PC-9 (cell line): ENCODE results near the gene KCTD16. TPM values are rescaled to one million over a fixed set of nuclear protein-coding genes. Genes with fewer than 3 reads are reported as not detected.
A peak's percentile ranks its signal among the peaks of the same experiment; 100 is the strongest.

Experiments
- BruUV-seq: library from RNA; stranded (reverse); fragments of 400-500 nt; replicated peaks from 2 replicates; lab custom pipeline; 2021; lab: Mats Ljungman, UMichigan
- CTCF ChIA-PET: fragments of 300-600 bp; sonication (Branson Sonifier 250); formaldehyde crosslinking; loops from one replicate; lab custom pipeline; 2022; ENCODE audit warnings: antibody characterized with exemption; lab: Charles Lee
- POLR2A ChIA-PET: fragments of 300-600 bp; sonication (Branson Sonifier 250); formaldehyde crosslinking; loops from one replicate; lab custom pipeline; 2022; ENCODE audit warnings: antibody characterized with exemption; ENCODE audit not compliant: unreplicated experiment; lab: Charles Lee
- DNase-seq, 2 experiments: peaks; one replicate each; pipeline versions ENCODE4 v3.0.0 to v3.0.0-alpha.2; 2015 to 2022; ENCODE audit warnings: mixed read lengths in 1 of 2
- H2AFZ ChIP-seq: fragments of 200-600 bp; sonication (generic); 2 replicates; pipeline ENCODE4 v1.8.1; 2017; ENCODE audit warnings: antibody characterized with exemption
- H3F3A ChIP-seq: fragments of 200-600 bp; sonication (generic); 2 replicates; pipeline ENCODE4 v1.8.1; 2017; ENCODE audit warnings: antibody characterized with exemption, mild to moderate bottlenecking, low read depth; ENCODE audit not compliant: insufficient read depth
- H3K27ac ChIP-seq: fragments of 200-600 bp; sonication (generic); 2 replicates; pipeline ENCODE4 v1.6.1; 2016; ENCODE audit warnings: mixed run types
- H3K27me3 ChIP-seq: fragments of 200-600 bp; sonication (generic); 2 replicates; pipeline ENCODE4 v1.6.1; 2016; ENCODE audit warnings: low read depth, mixed run types; ENCODE audit not compliant: insufficient read depth
- H3K36me3 ChIP-seq: fragments of 200-600 bp; sonication (generic); 2 replicates; pipeline ENCODE4 v1.6.1; 2016; ENCODE audit warnings: low read depth, mixed run types
- H3K4me1 ChIP-seq: fragments of 200-600 bp; sonication (generic); replicated peaks from 2 replicates; pipeline ENCODE4 v1.6.1; 2016; ENCODE audit warnings: mixed run types; ENCODE audit not compliant: insufficient read depth
- H3K4me2 ChIP-seq: fragments of 200-600 bp; sonication (generic); 2 replicates; pipeline ENCODE4 v1.6.1; 2017; ENCODE audit warnings: mixed run types
- H3K4me3 ChIP-seq: fragments of 200-600 bp; sonication (generic); 2 replicates; pipeline ENCODE4 v1.6.1; 2016; ENCODE audit warnings: mixed run types
- H3K79me2 ChIP-seq: fragments of 200-600 bp; sonication (generic); 2 replicates; pipeline ENCODE4 v1.6.1; 2017; ENCODE audit warnings: low read depth, mixed run types
- H3K9me2 ChIP-seq: fragments of 200-600 bp; sonication (generic); 2 replicates; pipeline ENCODE4 v1.8.1; 2017; ENCODE audit warnings: mild to moderate bottlenecking; ENCODE audit not compliant: insufficient read depth
- H3K9me3 ChIP-seq: fragments of 200-600 bp; sonication (generic); 2 replicates; pipeline ENCODE4 v1.8.1; 2016; ENCODE audit warnings: low read depth; ENCODE audit not compliant: insufficient read depth
- H4K20me1 ChIP-seq: fragments of 200-600 bp; sonication (generic); 2 replicates; pipeline ENCODE4 v1.8.1; 2017; ENCODE audit not compliant: insufficient read depth
- CTCF ChIP-seq: fragments of 200-600 bp; sonication (generic); conservative IDR thresholded peaks from 2 replicates; pipeline ENCODE4 v1.6.1; 2017; ENCODE audit warnings: mixed run types, antibody characterized with exemption, mild to moderate bottlenecking, moderate library complexity
- EZH2 ChIP-seq: fragments of 200-600 bp; sonication (generic); IDR thresholded peaks from 2 replicates; pipeline ENCODE4 v1.8.0; 2017; ENCODE audit warnings: antibody characterized with exemption, low read depth
- intact Hi-C: fragments of 100-400 bp; cut with micrococcal nuclease; formaldehyde crosslinking; loops from one replicate; pipeline ENCODE4 v1.10.0; 2022; ENCODE audit not compliant: unreplicated experiment
- total RNA-seq: library from RNA; stranded (reverse); gene quantifications from 2 replicates; pipeline ENCODE4 v1.2.3, GENCODE V29; 2021

KCTD16 gene
- total RNA-seq, 1 experiment from 2014 or later = 0.33 TPM

- no peak overlapping the region for H3K27ac ChIP-seq
- intact Hi-C loops = no loop called here
- H2AFZ ChIP-seq = no peak overlapping the region
- no TSS peak for BruUV-seq
- H3K27me3 ChIP-seq = no peaks in the 10 kb centered on the region
- no peaks in the 10 kb centered on the region for H3K79me2 ChIP-seq
- H3K36me3 ChIP-seq = no peaks in the 10 kb centered on the region
- ChIA-PET CTCF (no interaction called here), POLR2A (no interaction called here)
- no peaks in the 10 kb centered on the region for H4K20me1 ChIP-seq
- H3K9me2 ChIP-seq = no peaks in the 10 kb centered on the region
- no peak for TF ChIP-seq EZH2
- TF ChIP-seq CTCF = no peak
- H3F3A ChIP-seq = no peaks in the 10 kb centered on the region
- H3K9me3 ChIP-seq = no peaks in the 10 kb centered on the region
- no peaks in the 10 kb centered on the region for H3K4me1 ChIP-seq
- no peak overlapping the region for H3K4me2 ChIP-seq
- no peak overlapping the region for H3K4me3 ChIP-seq
- DNase-seq = no peak
Measured at GRCh38 chr5:144385597-144385996, 214.9 kb downstream of the KCTD16 start.

GRCh38 chr5:144386315-144386714 lies 215.6 kb downstream of the KCTD16 start:
- no TSS peak for BruUV-seq

GRCh38 chr5:144390133-144390532 lies 219.5 kb downstream of the KCTD16 start:
- ChIA-PET POLR2A (no interaction called here), CTCF (no interaction called here)
- intact Hi-C loops = no loop called here
- no peak overlapping the region for H2AFZ ChIP-seq
- H3K4me3 ChIP-seq = no peak overlapping the region
- H3F3A ChIP-seq = no peaks in the 10 kb centered on the region
- H3K36me3 ChIP-seq = no peaks in the 10 kb centered on the region
- no TSS peak for BruUV-seq
- H4K20me1 ChIP-seq = no peaks in the 10 kb centered on the region
- no peak overlapping the region for H3K27ac ChIP-seq
- no peaks in the 10 kb centered on the region for H3K4me1 ChIP-seq
- no peaks in the 10 kb centered on the region for H3K79me2 ChIP-seq
- H3K27me3 ChIP-seq = no peaks in the 10 kb centered on the region
- TF ChIP-seq EZH2 (no peak), CTCF (peak; percentile 38; the same call in 1 of the 2 replicates)
- DNase-seq = no peak
- H3K9me2 ChIP-seq = no peaks in the 10 kb centered on the region; the same call in 1 of the 2 replicates
- no peaks in the 10 kb centered on the region for H3K9me3 ChIP-seq
- H3K4me2 ChIP-seq = no peak overlapping the region

More at GRCh38 chr5:144386315-144386714, 215.6 kb downstream of the KCTD16 start:
- Histone ChIP-seq H3K36me3 (no peaks in the 10 kb centered on the region), H4K20me1 (no peaks in the 10 kb centered on the region), H2AFZ (no peak overlapping the region), H3F3A (no peaks in the 10 kb centered on the region), H3K27ac (no peak overlapping the region), H3K79me2 (no peaks in the 10 kb centered on the region), H3K9me2 (no peaks in the 10 kb centered on the region), H3K27me3 (no peaks in the 10 kb centered on the region), H3K4me2 (no peak overlapping the region), H3K9me3 (no peaks in the 10 kb centered on the region), H3K4me1 (no peaks in the 10 kb centered on the region), H3K4me3 (no peak overlapping the region)
- ChIA-PET POLR2A (no interaction called here), CTCF (no interaction called here)
- TF ChIP-seq CTCF (no peak), EZH2 (no peak)
- no peak for DNase-seq
- intact Hi-C loops = no loop called here
